Tibial artery (tissue), 4 donors: ENCODE data around the gene FRK.

Source experiments
- DNase-seq, 2 donors: peaks; one replicate each; pipeline ENCODE4 v3.0.0-alpha.2; 2019
- H3K27ac ChIP-seq, 2 donors: fragments of 200-600 bp; sonication (generic) in 1 of 2; 1 replicate in 1 of 2; 2 replicates in 1 of 2; pipeline ENCODE4 v1.5.1; 2018 to 2019; ENCODE audit warnings: mild to moderate bottlenecking in 1 of 2
- H3K27me3 ChIP-seq, 2 donors: fragments of 200-600 bp; sonication (generic) in 1 of 2; one replicate each; pipeline versions ENCODE4 v1.5.1 to v1.6.0; 2016 to 2019
- H3K36me3 ChIP-seq, 3 donors: fragments of 200-600 bp; sonication (generic) in 2 of 3; one replicate each; pipeline ENCODE4 v1.5.1; 2016 to 2019; ENCODE audit warnings: mild to moderate bottlenecking in 2 of 3
- H3K4me1 ChIP-seq, 4 donors: fragments of 200-600 bp; sonication (generic) in 2 of 4; 1 replicate in 3 of 4; 2 replicates in 1 of 4; pipeline ENCODE4 v1.5.1; 2016 to 2019
- H3K4me3 ChIP-seq, 2 donors: fragments of 200-600 bp; sonication (generic) in 1 of 2; 1 replicate in 1 of 2; 2 replicates in 1 of 2; pipeline ENCODE4 v1.5.1; 2018 to 2019; ENCODE audit warnings: mild to moderate bottlenecking in 2 of 2
- H3K9me3 ChIP-seq, 3 donors: fragments of 200-600 bp; sonication (generic) in 1 of 3; one replicate each; pipeline ENCODE4 v1.5.1; 2016 to 2019
- intact Hi-C: fragments of 100-400 bp; cut with DNase I; formaldehyde crosslinking; loops from one replicate; pipeline ENCODE4 v1.15.0; 2023; ENCODE audit warnings: low total_unique reads
- TF ChIP-seq, protein P1 (sequence below), 2 experiments: fragments of 200-600 bp in 1 of 2; fragments of 450-650 bp in 1 of 2; IDR thresholded peaks; one replicate each; pipeline ENCODE4 v1.5.1; 2017 to 2019; ENCODE audit warnings: antibody characterized with exemption in 2 of 2, mild to moderate bottlenecking in 1 of 2, moderate library complexity in 1 of 2

Gene FRK

GRCh38 chr6:116074732-116075390, 14.2 kb upstream of the FRK start:
- Histone ChIP-seq H3K27ac (peak overlapping the region in 1 of 2 donors; percentile 43), H3K36me3 (no peaks in the 10 kb centered on the region), H3K9me3 (no peaks in the 10 kb centered on the region), H3K4me3 (no peak overlapping the region), H3K4me1 (peaks cover 0 to 47% (median 10%) of the 10 kb centered on the region in 4 donors), H3K27me3 (no peaks in the 10 kb centered on the region)
- intact Hi-C loops = no loop called here
- DNase-seq = no peak
- TF ChIP-seq, protein P1, sequence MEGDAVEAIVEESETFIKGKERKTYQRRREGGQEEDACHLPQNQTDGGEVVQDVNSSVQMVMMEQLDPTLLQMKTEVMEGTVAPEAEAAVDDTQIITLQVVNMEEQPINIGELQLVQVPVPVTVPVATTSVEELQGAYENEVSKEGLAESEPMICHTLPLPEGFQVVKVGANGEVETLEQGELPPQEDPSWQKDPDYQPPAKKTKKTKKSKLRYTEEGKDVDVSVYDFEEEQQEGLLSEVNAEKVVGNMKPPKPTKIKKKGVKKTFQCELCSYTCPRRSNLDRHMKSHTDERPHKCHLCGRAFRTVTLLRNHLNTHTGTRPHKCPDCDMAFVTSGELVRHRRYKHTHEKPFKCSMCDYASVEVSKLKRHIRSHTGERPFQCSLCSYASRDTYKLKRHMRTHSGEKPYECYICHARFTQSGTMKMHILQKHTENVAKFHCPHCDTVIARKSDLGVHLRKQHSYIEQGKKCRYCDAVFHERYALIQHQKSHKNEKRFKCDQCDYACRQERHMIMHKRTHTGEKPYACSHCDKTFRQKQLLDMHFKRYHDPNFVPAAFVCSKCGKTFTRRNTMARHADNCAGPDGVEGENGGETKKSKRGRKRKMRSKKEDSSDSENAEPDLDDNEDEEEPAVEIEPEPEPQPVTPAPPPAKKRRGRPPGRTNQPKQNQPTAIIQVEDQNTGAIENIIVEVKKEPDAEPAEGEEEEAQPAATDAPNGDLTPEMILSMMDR (IDR thresholded peaks at IDR 0.05) = no peak

DNA sequence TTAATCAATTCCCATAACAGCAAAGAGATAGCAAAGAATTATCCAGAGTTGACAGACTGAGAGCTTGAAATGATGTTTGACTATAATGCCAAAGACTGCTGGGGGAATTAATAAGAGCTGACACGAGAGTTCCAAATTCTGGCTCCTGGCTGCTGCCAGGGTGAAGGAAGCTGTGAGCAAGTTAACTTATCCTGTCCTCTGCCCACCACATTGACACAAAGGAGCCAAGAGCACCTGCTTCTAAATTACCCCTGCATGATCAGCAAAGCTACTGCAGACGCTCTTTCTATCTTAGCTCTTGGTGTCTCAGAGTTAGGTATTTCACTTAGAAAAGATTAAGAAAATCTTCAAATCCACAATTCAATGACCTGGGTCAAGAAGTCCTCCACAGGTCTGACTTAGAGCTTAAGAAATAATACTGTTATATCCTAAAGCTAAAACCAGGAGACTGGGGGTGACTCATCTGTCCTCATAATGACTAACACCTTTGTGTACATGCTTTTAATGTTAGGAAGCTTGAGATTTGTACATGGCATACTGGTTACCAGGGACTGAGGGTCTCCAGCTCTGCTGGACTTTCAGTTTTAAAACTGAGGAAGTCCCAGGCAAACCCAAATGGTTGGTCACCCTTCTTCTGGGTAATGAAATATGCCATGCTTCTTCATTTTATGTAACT, 13.2 kb upstream of the FRK start:
- H3K27me3 ChIP-seq = no peaks in the 10 kb centered on the region
- no peaks in the 10 kb centered on the region for H3K9me3 ChIP-seq
- no peaks in the 10 kb centered on the region for H3K36me3 ChIP-seq
- intact Hi-C loops = no loop called here
- no peak overlapping the region for H3K27ac ChIP-seq
- DNase-seq = no peak
- H3K4me1 ChIP-seq = peaks cover 0 to 57% (median 10%) of the 10 kb centered on the region in 4 donors
- no peak overlapping the region for H3K4me3 ChIP-seq
- TF ChIP-seq, protein P1 (IDR thresholded peaks at IDR 0.05) = no peak

GRCh38 chr6:116072368-116072767, 11.7 kb upstream of the FRK start:
- no peak overlapping the region for H3K4me3 ChIP-seq
- H3K4me1 ChIP-seq = peaks cover 0 to 58% (median 10%) of the 10 kb centered on the region in 4 donors
- H3K9me3 ChIP-seq = no peaks in the 10 kb centered on the region
- H3K27me3 ChIP-seq = no peaks in the 10 kb centered on the region
- H3K36me3 ChIP-seq = no peaks in the 10 kb centered on the region
- H3K27ac ChIP-seq = no peak overlapping the region
- TF ChIP-seq, protein P1 (IDR thresholded peaks at IDR 0.05) = no peak
- intact Hi-C loops = no loop called here
- DNase-seq = no peak

DNA sequence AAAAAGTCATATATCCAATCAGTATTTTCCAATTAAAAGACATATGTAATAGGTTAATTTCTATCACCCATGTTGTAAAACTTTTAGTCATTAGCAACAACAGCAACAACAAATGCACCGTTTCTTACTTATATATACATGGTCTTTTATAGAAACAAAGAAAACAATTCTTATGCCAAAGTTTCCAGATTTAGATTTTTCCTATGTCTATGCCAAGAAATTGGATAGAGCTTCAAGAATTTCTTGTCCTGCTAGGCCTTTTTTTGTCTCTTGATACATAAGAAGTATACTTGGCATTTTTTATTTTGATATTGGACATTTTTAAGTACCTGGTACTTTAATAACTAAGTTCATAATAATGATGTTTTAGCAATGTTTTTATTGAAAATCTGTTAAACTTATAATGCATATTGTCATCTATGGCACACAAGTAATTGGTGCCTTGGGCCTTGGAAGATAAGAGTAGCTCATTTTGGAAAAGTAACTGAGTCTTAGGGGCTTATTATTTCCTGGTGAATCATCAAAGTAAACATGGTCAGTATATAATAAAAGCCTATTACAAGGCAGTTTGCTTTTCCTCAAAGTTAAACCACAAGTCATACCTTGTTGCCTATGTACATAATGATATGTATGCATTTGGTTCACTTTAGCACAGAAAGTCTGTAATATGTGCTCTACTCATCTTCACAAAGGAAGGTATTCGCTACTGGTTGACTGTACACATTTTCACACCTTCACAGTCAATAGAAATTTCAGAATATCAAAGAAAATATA, 10.1 kb upstream of the FRK start:
- H3K4me3 ChIP-seq = no peak overlapping the region
- no peaks in the 10 kb centered on the region for H3K36me3 ChIP-seq
- DNase-seq = no peak
- H3K9me3 ChIP-seq = no peaks in the 10 kb centered on the region
- peaks cover 0 to 58% (median 10%) of the 10 kb centered on the region in 4 donors for H3K4me1 ChIP-seq
- peak overlapping the region; percentile 24 to 49 for H3K27ac ChIP-seq
- no peaks in the 10 kb centered on the region for H3K27me3 ChIP-seq
- intact Hi-C loops = no loop called here
- TF ChIP-seq, protein P1 (IDR thresholded peaks at IDR 0.05) = no peak

DNA sequence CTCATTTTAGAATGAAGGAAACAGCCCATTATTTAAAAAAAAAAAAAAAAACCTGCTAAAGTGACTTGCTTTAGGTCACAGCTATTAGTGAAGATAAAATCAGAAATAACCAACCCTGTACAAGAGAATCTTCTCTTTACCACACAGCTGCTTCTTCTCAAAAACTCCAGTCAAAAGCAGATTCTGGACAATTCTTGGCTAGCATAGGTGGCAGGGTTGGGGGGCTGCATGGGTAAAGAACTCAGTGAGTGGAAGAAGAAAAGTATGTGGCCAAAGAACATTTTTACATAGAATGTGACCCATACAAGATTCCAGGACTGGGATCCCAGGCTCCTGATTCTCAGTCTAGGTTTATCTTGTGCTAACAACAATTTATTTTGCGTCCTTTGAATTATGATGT, 9.4 kb upstream of the FRK start:
- no peak for DNase-seq
- no peak overlapping the region for H3K4me3 ChIP-seq
- H3K27ac ChIP-seq = peak overlapping the region; percentile 24 to 49
- H3K36me3 ChIP-seq = no peaks in the 10 kb centered on the region
- intact Hi-C loops = no loop called here
- peaks cover 0 to 57% (median 10%) of the 10 kb centered on the region in 4 donors for H3K4me1 ChIP-seq
- H3K9me3 ChIP-seq = no peaks in the 10 kb centered on the region
- TF ChIP-seq, protein P1 (IDR thresholded peaks at IDR 0.05) = no peak
- H3K27me3 ChIP-seq = no peaks in the 10 kb centered on the region
